NB4 (cell line): ENCODE measurements around the gene DOCK4.

Source experiments
- CTCF ChIP-seq: IDR thresholded peaks from one replicate; pipeline ENCODE4 v1.5.1; 2012; ENCODE audit warnings: low read depth, low read length
- MAX ChIP-seq: IDR thresholded peaks from 2 replicates; pipeline ENCODE4 v1.6.1; 2011; ENCODE audit warnings: low read depth, low read length
- MYC ChIP-seq: IDR thresholded peaks from 2 replicates; pipeline ENCODE4 v1.6.1; 2011; ENCODE audit warnings: low read depth, low read length
- POLR2A ChIP-seq: IDR thresholded peaks from 2 replicates; pipeline ENCODE4 v1.6.1; 2011; ENCODE audit warnings: mild to moderate bottlenecking; ENCODE audit not compliant: insufficient read length; ENCODE audit errors: extremely low read depth

GRCh38 chr7:112162784-112163506, 43.3 kb downstream of the DOCK4 start:
- TF ChIP-seq POLR2A: no peak
- TF ChIP-seq CTCF: no peak
- no peak for TF ChIP-seq MAX
- no peak for TF ChIP-seq MYC
